Measurements from ENCODE around the gene NPAS3.

DNA sequence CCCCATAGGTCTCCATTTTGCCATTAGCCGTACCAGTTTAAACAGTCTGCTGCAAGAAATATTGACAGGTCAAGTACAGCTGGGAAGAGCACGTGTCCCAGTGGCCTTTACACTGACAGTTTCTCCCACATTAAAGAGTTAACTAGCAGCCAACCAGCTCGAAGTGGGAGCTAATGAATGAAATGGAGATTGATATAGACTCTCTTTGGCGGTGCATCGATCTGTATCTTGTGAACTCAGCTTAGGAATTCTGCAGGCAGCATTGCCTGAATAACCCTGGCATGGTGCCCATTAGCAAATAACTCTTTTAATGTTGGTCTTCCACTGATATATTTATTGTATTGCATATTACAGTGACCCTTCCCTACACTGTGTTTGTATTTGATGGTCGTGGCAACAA, 692.8 kb downstream of the NPAS3 start:
- TF ChIP-seq, protein P1, sequence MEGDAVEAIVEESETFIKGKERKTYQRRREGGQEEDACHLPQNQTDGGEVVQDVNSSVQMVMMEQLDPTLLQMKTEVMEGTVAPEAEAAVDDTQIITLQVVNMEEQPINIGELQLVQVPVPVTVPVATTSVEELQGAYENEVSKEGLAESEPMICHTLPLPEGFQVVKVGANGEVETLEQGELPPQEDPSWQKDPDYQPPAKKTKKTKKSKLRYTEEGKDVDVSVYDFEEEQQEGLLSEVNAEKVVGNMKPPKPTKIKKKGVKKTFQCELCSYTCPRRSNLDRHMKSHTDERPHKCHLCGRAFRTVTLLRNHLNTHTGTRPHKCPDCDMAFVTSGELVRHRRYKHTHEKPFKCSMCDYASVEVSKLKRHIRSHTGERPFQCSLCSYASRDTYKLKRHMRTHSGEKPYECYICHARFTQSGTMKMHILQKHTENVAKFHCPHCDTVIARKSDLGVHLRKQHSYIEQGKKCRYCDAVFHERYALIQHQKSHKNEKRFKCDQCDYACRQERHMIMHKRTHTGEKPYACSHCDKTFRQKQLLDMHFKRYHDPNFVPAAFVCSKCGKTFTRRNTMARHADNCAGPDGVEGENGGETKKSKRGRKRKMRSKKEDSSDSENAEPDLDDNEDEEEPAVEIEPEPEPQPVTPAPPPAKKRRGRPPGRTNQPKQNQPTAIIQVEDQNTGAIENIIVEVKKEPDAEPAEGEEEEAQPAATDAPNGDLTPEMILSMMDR (conservative IDR thresholded peaks at IDR 0.05; ENCODE audit: low read length), result no peak
- no peak for TF ChIP-seq EZH2phosphoT487 (IDR thresholded peaks at IDR 0.05; ENCODE audit: borderline replicate concordance, low read depth, low read length)
